ENCODE data around the gene CDK10.
A peak's percentile ranks its signal among the peaks of the same experiment; 100 is the strongest.
"Not testable (repeated sequence)": the region's sequence is repeated elsewhere in the genome, so short reads cannot be mapped to it uniquely, and the experiment has no call there.

Gene CDK10

GRCh38 chr16:89695875-89696669 lies 9.6 kb downstream of the CDK10 start:
- no peak for DNase-seq (ENCODE audit: low read depth in 2 of 2)

GRCh38 chr16:89696670-89697128 lies 10.2 kb downstream of the CDK10 start:
- no peak for DNase-seq (ENCODE audit: low read depth in 2 of 2)

- DNase-seq (ENCODE audit: low read depth in 2 of 2) = no peak
These were observed 10.7 kb downstream of the CDK10 start for GRCh38 chr16:89697161-89697615.

DNA sequence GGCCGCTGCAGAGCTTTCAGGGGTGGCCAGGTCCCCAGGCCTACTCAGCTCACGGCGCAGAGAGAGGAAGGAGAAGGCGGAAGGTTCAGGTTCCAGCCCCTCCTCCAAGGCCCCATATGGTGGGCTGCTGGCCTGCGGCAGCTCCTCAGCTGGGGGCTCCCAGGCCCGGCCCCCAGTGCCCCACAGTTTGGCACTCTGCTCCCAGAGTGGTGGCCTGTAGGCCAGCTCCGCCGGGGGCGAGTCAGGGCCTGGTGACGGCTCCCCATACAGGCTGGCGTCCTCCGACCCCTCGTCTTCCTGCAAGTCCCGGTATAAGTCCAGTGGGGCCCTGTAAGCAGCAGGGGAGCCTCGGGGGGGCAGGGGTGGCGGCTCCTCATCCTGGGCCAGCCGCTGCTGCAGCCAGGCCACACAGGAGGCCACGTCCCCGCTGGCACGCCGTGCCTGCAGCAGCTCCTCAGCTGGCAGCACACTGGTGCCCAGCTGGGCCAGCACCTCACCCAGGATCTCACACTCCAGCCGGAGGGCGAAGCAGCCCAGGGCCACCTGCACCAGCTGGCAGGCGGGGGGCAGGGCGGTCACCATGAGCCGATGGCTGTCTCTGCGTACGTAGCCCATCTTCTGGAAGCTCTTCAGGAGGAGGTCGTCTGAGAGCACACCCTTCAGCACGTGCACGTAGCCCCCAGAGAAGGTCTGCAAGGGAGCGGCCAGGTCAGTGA lies 11.3 kb downstream of the CDK10 start:
- DNase-seq (ENCODE audit: low read depth in 2 of 2) = no peak

DNA sequence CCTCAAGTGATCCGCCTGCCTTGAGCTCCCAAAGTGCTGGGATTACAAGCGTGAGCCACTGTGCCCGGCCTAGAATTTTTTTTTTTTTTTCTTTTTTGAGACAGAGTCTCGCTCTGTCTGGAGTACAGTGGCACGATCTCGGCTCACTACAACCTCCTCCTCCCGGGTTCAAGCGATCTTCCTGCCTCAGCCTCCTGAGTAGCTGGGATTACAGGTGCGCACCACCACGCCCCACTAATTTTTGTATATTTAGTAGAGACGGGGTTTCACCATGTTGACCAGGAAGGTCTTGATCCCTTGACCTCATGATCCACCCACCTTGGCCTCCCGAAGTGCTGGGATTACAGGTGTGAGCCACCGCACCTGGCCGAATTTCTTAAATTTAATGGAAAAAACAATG lies 12.2 kb downstream of the CDK10 start:
- DNase-seq (ENCODE audit: low read depth in 2 of 2) = not testable (repeated sequence)

- not testable (repeated sequence) for DNase-seq (ENCODE audit: low read depth in 2 of 2)
These were observed 13.2 kb downstream of the CDK10 start for GRCh38 chr16:89699629-89700099.

DNA sequence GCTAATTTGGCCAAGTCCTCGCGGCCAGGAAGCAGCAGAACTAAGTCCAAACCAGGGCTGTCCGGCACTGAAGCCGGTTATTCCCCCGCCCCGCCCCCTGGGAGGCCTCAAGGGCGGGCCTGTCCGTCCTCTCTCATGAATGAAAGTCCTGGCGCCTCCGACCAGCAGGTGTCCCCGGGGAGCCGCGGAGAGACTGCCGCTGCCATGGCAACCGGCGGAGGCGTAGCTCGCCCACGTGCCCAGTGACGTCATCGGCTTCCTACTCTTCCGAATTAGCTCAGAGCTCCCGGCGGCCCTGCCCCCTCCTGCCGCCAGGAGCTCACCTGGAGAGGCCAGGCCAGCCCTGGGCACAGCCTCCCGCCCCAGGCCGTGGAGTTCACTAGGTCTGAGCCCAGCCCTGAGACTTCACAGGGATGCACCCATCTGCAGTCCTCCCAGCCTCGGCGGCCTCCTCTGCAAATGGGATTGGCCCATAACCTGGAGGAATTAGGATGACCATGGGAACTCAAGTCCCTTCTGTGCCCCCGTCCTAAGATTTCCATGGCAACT lies 13.7 kb downstream of the CDK10 start:
- DNase-seq (ENCODE audit: low read depth in 2 of 2) = peak; percentile 93 to 95

DNA sequence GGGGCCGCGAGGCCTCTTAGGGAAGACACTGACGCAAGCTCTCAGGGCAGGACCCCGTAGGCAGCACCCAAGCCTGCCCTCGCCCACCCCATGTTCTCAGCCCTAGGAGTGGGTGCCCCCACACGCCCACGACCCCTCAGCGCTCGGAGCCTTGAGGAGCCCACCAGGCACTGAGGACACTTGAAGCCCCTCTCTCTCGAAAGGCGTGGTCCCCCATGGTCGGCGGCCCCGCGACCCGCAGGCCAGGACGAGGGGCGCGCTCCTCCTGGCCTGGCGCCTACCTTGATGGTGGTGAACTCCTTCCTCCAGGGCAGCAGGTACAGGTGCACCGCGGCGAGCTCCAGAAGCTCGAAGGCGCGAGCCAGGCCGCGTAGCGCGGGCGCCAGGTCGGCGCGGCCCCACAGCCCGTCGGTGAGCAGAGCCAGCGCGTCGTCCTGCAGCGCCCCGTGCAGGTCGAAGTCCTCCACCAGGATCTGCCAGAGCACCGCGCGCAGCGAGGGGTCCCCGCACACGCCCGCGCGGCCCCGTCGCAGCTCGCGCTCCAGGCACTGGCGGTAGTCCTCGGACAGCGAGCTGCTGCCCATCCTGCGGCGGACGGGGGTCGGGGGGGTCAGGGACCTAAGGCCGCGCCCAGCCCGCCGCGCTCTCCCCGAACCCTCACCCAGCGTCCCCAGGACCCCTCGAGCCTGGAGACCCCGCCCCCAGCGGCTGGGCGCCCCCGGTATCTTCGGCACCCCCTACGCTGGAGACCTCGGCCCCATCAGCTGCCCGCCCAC lies 14.3 kb downstream of the CDK10 start:
- no peak for DNase-seq (ENCODE audit: low read depth in 2 of 2)

- peak; percentile 95 to 97 for DNase-seq (ENCODE audit: low read depth in 2 of 2)
These were observed 15.2 kb downstream of the CDK10 start, which contains the start of gene SPATA2L for GRCh38 chr16:89701425-89702406. Gene SPATA2L (minus strand): TSS chr16:89701705. CDS start chr16:89701232, 473 bp downstream.

- no peak for DNase-seq (ENCODE audit: low read depth in 2 of 2)
These were observed 17.8 kb downstream of the CDK10 start for GRCh38 chr16:89704281-89704680.

DNA sequence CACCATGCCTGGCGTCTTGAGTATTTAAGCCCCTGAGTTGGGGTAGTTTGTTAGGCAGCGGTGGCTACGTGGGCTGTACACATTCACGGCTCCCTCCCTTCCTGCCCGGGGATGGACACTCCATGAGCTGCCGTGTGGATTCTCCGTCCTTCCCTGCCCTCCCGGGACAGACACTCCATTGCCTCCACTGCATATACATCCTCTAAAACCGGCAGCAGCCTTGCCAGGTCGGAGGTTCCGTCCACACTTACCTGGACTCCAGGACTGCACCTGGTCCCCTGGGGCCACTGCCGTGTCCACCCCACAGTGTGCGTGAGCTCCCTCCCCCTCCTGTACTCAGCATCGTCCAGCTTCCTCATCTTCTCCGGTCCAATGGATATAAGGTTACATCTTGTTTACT lies 18.5 kb downstream of the CDK10 start:
- no peak for DNase-seq (ENCODE audit: low read depth in 2 of 2)

- no peak for DNase-seq (ENCODE audit: low read depth in 2 of 2)
These were observed 20.2 kb downstream of the CDK10 start for GRCh38 chr16:89706518-89707260.

DNA sequence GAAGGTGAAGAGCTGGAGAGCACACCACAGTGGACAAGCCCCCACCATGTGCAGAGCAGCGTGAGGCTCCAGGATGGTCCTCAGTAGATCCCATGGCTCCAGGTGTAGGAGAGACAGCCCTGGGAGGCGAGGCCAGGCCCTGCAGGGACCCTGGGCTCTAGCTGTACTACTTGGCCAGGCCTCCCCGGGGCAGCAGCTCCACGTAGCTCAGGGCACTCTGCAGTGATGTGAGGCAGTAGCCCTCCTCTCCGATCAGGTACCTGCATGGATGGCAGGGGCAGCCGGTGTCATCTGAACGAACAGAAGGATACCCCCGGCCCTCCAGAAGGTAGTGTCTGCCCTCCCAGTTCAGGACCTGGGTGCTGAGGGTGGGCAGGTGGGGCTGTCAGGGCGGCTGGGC lies 21.2 kb downstream of the CDK10 start:
- DNase-seq (ENCODE audit: low read depth in 2 of 2) = no peak

GRCh38 chr16:89708481-89708931 lies 22.0 kb downstream of the CDK10 start:
- DNase-seq (ENCODE audit: low read depth in 2 of 2) = no peak

GRCh38 chr16:89709166-89709565 lies 22.7 kb downstream of the CDK10 start:
- no peak for DNase-seq (ENCODE audit: low read depth in 2 of 2)

DNA sequence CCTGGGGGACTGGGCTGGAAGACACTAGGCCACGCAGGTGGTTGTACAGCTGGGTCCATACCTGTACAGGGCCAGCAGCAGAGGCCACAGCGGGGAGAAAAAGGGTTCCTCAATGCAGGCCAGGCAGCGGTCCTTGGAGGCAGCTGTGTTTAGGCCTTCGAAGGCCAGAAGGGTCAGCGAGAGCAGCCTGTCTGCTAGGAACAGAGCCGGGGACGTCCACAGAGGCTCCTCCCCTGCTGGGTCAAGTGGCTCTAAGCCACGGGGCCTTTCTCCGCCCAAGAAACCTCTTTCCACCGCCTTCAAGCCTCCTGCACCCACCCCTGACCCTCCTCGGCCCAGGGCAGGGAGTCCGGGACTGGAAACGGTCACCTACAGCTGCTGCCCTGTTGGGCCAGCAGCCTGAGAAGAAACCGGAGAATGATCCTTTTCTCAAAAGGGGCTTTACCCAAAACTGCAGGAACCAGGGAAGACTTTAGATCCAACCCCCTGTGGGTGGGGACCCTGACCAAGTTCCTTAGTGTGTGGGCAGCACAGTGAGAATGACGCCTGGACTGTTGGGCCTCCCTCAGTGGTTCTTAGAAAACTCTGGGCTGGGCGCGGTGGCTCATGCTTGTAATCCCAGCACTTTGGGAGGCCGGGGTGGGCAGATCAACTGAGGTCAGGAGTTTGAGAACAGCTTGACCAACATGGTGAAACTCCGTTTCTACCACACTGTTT lies 23.4 kb downstream of the CDK10 start:
- DNase-seq (ENCODE audit: low read depth in 2 of 2) = no peak

DNA sequence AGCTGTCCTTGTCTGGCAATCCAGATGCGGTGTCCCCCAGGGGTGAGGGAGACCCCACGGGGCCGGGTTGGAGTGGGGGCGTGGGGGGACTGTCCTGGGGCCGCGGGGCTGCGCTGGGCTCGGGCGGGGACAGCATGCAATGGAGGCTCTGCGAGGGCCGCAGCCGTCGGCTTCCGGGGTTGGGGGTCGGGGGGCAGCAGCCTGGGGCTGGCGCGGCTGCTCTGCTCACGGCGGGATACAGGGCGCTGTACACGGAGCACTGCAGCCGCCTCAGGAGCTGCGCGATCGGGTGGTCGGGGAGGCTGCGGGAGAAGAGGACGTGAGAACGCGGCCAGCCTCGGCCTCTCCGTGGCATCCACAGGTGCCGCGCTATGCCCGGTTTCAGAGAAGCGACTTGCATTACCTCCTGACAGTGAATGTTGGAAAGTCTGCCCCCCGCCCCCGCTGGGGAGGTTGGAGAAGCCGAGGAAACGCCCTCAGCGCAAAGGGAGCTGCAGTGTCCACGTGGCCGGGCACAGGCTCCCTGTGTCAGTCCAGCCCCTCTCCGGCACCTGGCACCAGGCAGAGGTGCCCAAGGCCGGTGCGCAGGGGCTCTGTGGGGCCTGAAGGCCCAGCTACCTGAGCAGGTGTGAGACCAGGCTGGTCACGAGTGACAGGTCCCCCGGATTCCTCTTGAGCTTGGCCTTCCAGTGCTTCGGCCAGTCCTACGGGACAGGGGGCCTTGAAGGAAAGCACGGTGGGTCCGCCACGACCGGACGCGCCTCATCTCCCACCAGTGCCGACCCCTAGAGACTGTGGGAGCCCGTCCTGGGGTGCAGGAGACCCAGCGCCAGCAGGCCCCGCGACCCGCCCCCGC lies 24.4 kb downstream of the CDK10 start:
- no peak for DNase-seq (ENCODE audit: low read depth in 2 of 2)

All from stimulated activated CD4-positive, alpha-beta T cell treated with anti-CD3 and anti-CD28 coated beads, Interleukin-15, amount 100 ng/mL, for 48 hours (primary cell).